Measurements from ENCODE around the gene EMC6. TPM values are rescaled to one million over a fixed set of nuclear protein-coding genes. Genes with fewer than 3 reads are reported as not detected.
A peak's percentile ranks its signal among the peaks of the same experiment; 100 is the strongest.

EMC6 gene
- total RNA-seq, 1 donor from 2014 or later: 18.9 TPM

DNA sequence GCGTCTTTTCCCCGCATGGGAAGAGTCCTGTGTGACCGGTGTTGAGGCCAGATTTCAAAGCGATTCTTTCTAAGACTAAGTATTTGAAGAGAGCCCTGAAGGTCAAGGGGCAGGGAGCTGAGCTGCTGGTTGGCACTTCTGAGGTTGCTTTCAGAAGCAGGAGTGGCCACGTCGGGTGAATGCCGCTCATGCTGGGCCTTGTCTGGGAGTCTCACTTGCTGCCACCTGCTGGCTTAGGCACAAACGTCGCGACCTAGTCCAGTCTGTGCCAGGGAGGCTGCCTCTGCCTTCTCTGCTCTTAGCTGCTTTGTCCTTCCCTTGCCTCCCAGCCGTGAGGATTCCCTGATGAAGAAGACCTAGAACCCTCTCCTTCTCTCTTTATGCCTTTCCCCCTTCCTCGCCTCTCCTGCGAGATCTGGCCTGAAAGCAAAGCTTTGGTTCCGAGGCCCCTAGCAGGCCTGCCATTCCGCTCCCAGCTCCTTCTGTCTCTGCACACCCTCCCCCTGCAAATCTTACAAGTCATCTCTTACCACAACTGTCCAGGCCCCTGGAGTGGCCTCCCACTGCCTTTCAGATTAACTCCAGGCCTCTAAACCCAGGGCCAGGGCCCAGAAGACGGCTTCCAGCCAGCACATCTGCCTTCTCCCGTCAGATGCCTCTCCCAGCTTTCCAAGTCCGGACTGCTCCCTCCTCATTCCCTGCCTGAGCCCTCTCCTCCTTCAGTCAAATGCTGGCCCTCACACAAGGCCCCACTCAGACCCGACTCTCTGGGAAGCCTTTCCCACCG is 20.6 kb upstream of the EMC6 start:
- H3K36me3 ChIP-seq: peaks cover 0 to 5% of the 10 kb centered on the region in 2 donors
- H3K4me3 ChIP-seq: no peak overlapping the region
- peak overlapping the region; percentile 18 for H3K27ac ChIP-seq
- H3K27me3 ChIP-seq: no peaks in the 10 kb centered on the region
- intact Hi-C loops (cut with DNase I): loop anchor here (5.0 kb wide), 1 partner anchor 791 kb away; no protein-coding TSS in a partner anchor
- no peak for TF ChIP-seq POLR2A (IDR thresholded peaks at IDR 0.05)
- peak in 1 of 2 donors; percentile 52 for TF ChIP-seq POLR2AphosphoS5 (IDR thresholded peaks at IDR 0.05; ENCODE audit: insufficient read depth in 1 of 2, low read depth in 1 of 2)
- TF ChIP-seq, protein P1, sequence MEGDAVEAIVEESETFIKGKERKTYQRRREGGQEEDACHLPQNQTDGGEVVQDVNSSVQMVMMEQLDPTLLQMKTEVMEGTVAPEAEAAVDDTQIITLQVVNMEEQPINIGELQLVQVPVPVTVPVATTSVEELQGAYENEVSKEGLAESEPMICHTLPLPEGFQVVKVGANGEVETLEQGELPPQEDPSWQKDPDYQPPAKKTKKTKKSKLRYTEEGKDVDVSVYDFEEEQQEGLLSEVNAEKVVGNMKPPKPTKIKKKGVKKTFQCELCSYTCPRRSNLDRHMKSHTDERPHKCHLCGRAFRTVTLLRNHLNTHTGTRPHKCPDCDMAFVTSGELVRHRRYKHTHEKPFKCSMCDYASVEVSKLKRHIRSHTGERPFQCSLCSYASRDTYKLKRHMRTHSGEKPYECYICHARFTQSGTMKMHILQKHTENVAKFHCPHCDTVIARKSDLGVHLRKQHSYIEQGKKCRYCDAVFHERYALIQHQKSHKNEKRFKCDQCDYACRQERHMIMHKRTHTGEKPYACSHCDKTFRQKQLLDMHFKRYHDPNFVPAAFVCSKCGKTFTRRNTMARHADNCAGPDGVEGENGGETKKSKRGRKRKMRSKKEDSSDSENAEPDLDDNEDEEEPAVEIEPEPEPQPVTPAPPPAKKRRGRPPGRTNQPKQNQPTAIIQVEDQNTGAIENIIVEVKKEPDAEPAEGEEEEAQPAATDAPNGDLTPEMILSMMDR (IDR thresholded peaks at IDR 0.05): no peak
- no peaks in the 10 kb centered on the region for H3K9me3 ChIP-seq
- DNase-seq (ENCODE audit: extremely low spot score in 2 of 2): no peak
- peaks cover 9% of the 10 kb centered on the region for H3K4me1 ChIP-seq

DNA sequence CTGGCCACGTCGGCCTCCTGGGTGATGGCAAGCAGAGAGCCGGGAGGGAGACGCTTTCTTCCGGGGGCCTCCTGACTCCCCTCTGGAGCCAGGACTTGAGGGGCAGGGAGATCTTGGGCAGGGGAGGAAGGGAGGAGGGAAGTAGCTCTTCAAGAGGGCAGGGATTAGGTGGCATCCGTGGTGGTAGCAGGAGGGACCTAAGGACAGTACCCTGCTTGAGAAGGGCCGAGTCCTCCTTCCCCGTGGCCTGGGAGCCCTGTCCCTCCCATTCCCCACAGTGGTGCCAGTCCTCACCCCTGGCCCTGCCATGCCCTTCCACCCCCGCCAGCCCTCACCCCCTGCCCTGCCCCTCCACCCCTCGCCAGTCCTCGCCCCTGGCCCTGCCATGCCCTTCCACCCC is 12.8 kb upstream of the EMC6 start:
- Histone ChIP-seq H3K27ac (no peak overlapping the region), H3K9me3 (no peaks in the 10 kb centered on the region), H3K27me3 (no peaks in the 10 kb centered on the region), H3K36me3 (no peaks in the 10 kb centered on the region), H3K4me3 (no peak overlapping the region), H3K4me1 (peaks cover 44% of the 10 kb centered on the region)
- intact Hi-C loops (cut with DNase I): no loop called here
- TF ChIP-seq POLR2A (IDR thresholded peaks at IDR 0.05): no peak
- TF ChIP-seq POLR2AphosphoS5 (IDR thresholded peaks at IDR 0.05; ENCODE audit: insufficient read depth in 1 of 2, low read depth in 1 of 2): no peak
- TF ChIP-seq, protein P1 (IDR thresholded peaks at IDR 0.05): no peak
- no peak for DNase-seq (ENCODE audit: extremely low spot score in 2 of 2)

DNA sequence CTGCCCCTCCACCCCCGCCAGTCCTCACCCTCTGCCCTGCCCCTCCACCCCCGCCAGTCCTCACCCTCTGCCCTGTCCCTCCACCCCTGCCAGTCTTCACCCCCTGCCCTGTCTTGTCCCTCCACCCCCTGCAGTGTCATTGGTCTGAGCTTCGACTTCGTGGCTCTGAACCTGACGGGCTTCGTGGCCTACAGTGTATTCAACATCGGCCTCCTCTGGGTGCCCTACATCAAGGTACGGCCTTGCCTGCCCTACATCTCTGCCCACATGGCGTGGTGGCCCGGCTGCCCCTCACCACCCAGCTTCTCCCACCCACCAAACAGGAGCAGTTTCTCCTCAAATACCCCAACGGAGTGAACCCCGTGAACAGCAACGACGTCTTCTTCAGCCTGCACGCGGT is 12.3 kb upstream of the EMC6 start:
- DNase-seq (ENCODE audit: extremely low spot score in 2 of 2): no peak
- Histone ChIP-seq H3K36me3 (no peaks in the 10 kb centered on the region), H3K9me3 (no peaks in the 10 kb centered on the region), H3K27me3 (no peaks in the 10 kb centered on the region), H3K4me1 (peaks cover 48% of the 10 kb centered on the region), H3K4me3 (no peak overlapping the region), H3K27ac (no peak overlapping the region)
- no peak for TF ChIP-seq POLR2AphosphoS5 (IDR thresholded peaks at IDR 0.05; ENCODE audit: insufficient read depth in 1 of 2, low read depth in 1 of 2)
- TF ChIP-seq, protein P1 (IDR thresholded peaks at IDR 0.05): no peak
- TF ChIP-seq POLR2A (IDR thresholded peaks at IDR 0.05): no peak
- intact Hi-C loops (cut with DNase I): no loop called here

DNA sequence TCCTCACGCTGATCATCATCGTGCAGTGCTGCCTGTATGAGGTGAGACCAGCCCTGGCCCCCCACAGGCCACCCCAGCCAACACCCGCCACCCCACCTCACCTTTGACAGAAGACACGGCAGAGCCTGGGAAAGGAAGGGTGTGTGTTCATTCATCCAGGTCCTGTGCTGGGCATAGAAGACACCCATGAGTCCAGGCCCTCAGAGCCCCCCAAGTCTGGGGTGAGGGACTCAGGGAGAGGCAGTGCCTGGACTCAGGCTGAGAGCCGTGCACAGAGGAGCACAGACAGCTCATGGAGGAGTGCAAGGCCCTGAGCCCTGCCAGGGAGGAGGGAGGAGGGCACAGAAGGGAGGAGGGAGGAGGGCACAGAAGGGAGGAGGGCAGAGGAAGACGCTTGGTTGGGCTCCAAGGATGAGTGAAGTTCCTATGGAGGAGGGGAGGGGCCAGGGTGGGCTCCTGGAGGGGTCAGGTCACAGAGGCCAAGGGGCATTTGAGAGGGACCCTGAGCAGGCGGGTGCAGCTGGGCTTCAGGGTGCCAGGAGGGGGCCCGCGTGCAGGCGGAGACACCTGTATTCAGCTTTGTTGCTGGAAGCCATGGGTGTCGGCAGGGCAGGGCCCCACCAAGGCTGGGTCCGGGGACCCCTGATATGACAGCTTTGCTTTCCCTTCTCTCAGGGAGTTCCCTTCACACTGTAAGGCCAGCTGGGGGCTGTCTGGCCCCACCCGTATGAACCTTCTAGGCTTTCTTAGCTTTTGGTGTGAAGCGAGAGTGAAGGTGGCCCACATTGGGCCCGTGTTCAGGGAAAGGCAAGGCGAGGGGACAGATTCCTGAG is 11.6 kb upstream of the EMC6 start:
- Histone ChIP-seq H3K27ac (peak overlapping the region; percentile 90), H3K4me3 (no peak overlapping the region), H3K4me1 (peaks cover 48% of the 10 kb centered on the region), H3K9me3 (no peaks in the 10 kb centered on the region), H3K27me3 (no peaks in the 10 kb centered on the region), H3K36me3 (no peaks in the 10 kb centered on the region)
- intact Hi-C loops (cut with DNase I): no loop called here
- no peak for DNase-seq (ENCODE audit: extremely low spot score in 2 of 2)
- TF ChIP-seq POLR2A (IDR thresholded peaks at IDR 0.05): no peak
- TF ChIP-seq, protein P1 (IDR thresholded peaks at IDR 0.05): no peak
- TF ChIP-seq POLR2AphosphoS5 (IDR thresholded peaks at IDR 0.05; ENCODE audit: insufficient read depth in 1 of 2, low read depth in 1 of 2): no peak

Data from vagina (tissue), 2 donors.